ENCODE measurements around the gene KIF9. TPM values are rescaled to one million over a fixed set of nuclear protein-coding genes. Genes with fewer than 3 reads are reported as not detected.
A peak's percentile ranks its signal among the peaks of the same experiment; 100 is the strongest.
"Not testable (repeated sequence)": the region's sequence is repeated elsewhere in the genome, so short reads cannot be mapped to it uniquely, and the experiment has no call there.

The KIF9 gene
- total RNA-seq, 4 donors from 2014 or later, result 1.7 to 8.6 (median 6.6) TPM

DNA sequence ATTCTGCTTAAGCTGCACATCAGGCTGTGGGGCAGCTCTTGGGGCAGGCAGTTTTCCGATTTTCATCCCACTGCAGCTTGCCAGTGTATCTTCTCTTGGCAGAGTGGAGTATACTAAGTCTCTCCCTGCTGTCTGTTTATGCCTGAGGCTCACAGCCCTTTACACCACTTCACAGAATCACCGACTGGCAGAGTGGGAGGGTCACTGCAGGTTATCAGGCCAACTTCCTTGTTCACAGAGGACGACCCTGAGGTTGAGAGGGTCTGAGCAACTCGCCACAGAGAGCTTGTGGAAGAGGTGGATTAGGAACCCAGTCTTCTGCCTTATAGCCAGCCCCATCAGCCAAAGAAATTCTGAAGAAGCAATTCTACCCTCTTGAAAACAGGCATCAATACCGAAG, 30.9 kb downstream of the KIF9 start:
- Histone ChIP-seq H3K36me3 (no peaks in the 10 kb centered on the region), H3K4me3 (no peak overlapping the region), H3K27me3 (no peaks in the 10 kb centered on the region), H3K4me1 (no peaks in the 10 kb centered on the region), H3K27ac (no peak overlapping the region), H3K9me3 (no peaks in the 10 kb centered on the region)
- no peak for ATAC-seq
- 38 to 100% methylated on average over 2 of the region's 5 CpGs for WGBS, 2 donors (ENCODE audit: low coverage in 1 of 2)
- TF ChIP-seq POLR2A (IDR thresholded peaks at IDR 0.05) (no peak), EP300 (IDR thresholded peaks at IDR 0.05) (no peak), POLR2AphosphoS5 (IDR thresholded peaks at IDR 0.05) (no peak)
- TF ChIP-seq, protein P1, sequence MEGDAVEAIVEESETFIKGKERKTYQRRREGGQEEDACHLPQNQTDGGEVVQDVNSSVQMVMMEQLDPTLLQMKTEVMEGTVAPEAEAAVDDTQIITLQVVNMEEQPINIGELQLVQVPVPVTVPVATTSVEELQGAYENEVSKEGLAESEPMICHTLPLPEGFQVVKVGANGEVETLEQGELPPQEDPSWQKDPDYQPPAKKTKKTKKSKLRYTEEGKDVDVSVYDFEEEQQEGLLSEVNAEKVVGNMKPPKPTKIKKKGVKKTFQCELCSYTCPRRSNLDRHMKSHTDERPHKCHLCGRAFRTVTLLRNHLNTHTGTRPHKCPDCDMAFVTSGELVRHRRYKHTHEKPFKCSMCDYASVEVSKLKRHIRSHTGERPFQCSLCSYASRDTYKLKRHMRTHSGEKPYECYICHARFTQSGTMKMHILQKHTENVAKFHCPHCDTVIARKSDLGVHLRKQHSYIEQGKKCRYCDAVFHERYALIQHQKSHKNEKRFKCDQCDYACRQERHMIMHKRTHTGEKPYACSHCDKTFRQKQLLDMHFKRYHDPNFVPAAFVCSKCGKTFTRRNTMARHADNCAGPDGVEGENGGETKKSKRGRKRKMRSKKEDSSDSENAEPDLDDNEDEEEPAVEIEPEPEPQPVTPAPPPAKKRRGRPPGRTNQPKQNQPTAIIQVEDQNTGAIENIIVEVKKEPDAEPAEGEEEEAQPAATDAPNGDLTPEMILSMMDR (IDR thresholded peaks at IDR 0.05), result no peak

DNA sequence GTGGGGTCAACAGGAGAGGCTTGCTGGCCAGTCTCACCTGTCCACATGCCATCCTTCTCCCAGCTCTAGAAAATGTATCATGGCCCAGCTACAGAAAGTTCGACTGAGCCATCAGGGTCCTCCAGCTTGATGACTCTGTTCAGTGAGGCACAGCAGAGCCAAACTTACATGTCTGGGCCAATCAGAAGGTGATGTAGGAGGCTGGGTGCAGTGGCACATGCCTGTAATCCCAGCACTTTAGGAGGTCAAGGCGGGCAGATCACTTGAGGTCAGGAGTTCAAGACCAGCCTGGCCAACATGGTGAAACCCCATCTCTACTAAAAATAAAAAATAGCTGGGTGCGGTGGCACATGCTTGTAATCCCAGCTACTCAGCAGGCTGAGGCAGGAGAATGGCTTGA, 31.5 kb downstream of the KIF9 start:
- not testable (repeated sequence) for ATAC-seq, H3K9me3 ChIP-seq
- WGBS, 2 donors (ENCODE audit: low coverage in 1 of 2), result 68% methylated on average over 3 of the region's 3 CpGs; no CpG with 5 or more reads in 1 of the 2 donors

DNA sequence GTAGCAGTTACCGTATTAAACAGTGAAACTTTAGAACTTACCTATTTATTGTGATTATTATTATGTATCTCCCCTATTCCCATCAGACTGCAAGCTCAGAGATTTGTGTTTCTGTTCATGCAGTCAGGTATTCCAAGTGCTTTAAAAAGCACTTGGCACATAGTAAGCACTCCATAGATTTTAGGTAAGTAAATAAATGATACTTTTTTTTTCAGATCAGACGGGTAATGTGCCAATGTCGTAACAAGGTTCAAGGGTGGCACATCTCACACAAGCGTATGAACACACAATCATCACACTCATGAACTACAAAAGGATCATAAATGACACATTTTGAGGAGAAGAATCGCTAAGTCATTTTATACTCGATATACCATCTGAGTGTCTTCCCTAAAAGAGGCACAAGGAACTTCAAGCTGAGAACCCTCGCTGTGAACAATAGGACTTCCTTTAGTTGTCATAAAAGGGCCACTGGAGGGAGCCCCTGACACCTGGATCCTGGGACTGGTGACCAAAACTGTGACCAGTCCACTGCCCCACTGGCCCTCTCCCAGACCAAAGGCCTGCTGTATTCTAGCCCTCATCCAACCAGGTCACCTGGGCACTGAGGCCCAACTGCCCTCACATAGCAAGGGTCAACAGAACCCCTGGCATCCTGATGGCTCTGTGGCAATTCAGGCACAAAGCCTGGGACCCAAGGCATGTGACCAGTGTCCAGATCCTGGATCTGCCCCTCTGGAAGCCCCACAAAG, 32.1 kb downstream of the KIF9 start:
- Histone ChIP-seq H3K27me3 (no peaks in the 10 kb centered on the region), H3K9me3 (no peaks in the 10 kb centered on the region), H3K36me3 (no peaks in the 10 kb centered on the region), H3K27ac (no peak overlapping the region), H3K4me3 (no peak overlapping the region), H3K4me1 (no peaks in the 10 kb centered on the region)
- TF ChIP-seq, protein P1 (IDR thresholded peaks at IDR 0.05), result peak in 3 of 4 experiments; percentile 7 to 46 (median 21)
- no peak for TF ChIP-seq EP300 (IDR thresholded peaks at IDR 0.05)
- WGBS, 2 donors (ENCODE audit: low coverage in 1 of 2), result 86 to 87% methylated on average over 6 to 7 of the region's 7 CpGs
- ATAC-seq, result no peak

More for the DNA sequence above, 31.5 kb downstream of the KIF9 start:
- not testable (repeated sequence) for H3K4me1 ChIP-seq, H3K27ac ChIP-seq, H3K36me3 ChIP-seq, H3K27me3 ChIP-seq, H3K4me3 ChIP-seq

DNA sequence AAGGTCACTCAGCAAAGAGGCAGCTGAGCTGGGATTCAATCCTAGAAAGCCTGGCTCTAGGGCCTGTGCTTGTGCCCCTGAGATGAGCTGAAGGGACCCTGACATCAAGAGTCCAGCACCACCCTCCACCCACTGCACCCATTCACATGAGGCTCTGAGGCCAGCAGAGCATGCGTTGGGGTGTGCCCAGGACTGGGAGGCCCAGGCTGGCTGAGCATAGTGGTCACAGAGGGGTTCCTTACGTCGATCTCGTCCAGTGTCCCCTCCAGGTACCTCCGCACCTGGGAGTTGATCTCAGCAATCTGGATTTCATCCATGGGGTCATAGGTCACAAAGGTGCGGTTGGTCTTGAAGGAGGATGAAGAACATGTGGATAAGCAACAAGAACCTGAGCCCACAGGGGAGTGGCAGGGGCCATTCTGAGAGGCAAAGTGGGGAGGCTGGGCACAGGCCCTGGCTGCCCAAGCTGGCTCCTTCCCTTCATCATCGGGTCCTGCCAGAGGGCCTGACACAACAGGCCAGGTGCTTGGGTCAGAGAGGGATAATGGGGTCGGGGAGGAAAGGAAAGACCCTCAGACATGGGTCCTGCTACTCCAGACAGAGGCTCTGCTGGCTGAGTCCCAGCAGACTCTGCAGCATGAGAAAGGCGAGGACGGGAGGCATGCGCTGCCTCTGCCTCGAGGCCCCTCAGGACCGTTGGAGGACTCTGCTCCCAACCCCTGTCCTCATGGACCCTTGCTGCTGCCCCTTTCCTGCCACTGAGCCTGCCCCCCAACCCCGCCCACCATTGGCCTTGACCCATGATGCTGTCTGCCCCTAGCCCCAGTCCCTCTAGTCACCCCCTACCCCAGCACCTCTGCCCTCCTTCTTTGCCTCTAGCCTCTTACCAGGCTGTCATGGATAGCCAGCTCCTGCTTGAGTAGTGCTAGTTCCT, 35.2 kb downstream of the KIF9 start:
- H3K4me3 ChIP-seq, result no peak overlapping the region
- H3K27me3 ChIP-seq, result no peaks in the 10 kb centered on the region
- no peaks in the 10 kb centered on the region for H3K36me3 ChIP-seq
- TF ChIP-seq EP300 (IDR thresholded peaks at IDR 0.05) (no peak), POLR2AphosphoS5 (IDR thresholded peaks at IDR 0.05) (no peak), POLR2A (IDR thresholded peaks at IDR 0.05) (no peak)
- TF ChIP-seq, protein P1 (IDR thresholded peaks at IDR 0.05), result no peak
- WGBS, 2 donors (ENCODE audit: low coverage in 1 of 2), result 86 to 87% methylated on average over 5 to 7 of the region's 14 CpGs
- no peaks in the 10 kb centered on the region for H3K9me3 ChIP-seq
- H3K27ac ChIP-seq, result no peak overlapping the region
- no peak for ATAC-seq
- no peaks in the 10 kb centered on the region for H3K4me1 ChIP-seq

DNA sequence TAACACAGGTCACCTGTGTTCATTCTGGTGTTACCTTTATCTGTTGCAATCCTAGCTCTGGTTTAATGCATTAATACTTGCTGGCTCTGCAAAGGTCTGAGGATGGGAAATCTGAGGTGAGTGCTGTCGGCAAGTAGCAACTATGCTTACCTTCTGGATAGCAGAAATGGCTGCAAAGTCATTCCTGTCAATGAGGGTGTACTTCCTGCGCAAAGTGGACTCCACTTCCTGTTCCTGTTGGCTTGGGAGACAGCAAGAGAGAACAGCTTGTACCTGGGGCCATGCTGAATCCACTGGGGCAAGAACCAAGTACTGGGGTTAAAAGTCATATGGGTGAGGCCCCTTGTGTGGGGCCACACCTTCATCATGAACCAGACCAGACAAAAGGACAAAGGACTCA, 37.3 kb downstream of the KIF9 start:
- TF ChIP-seq EP300 (IDR thresholded peaks at IDR 0.05) (no peak), POLR2AphosphoS5 (IDR thresholded peaks at IDR 0.05) (no peak), POLR2A (IDR thresholded peaks at IDR 0.05) (no peak)
- TF ChIP-seq, protein P1 (IDR thresholded peaks at IDR 0.05), result no peak
- H3K4me3 ChIP-seq, result no peak overlapping the region
- no peaks in the 10 kb centered on the region for H3K36me3 ChIP-seq
- H3K9me3 ChIP-seq, result no peaks in the 10 kb centered on the region
- no peak overlapping the region for H3K27ac ChIP-seq
- ATAC-seq, result no peak
- 60 to 80% methylated on average over 1 of the region's 2 CpGs for WGBS, 2 donors (ENCODE audit: low coverage in 1 of 2)
- no peaks in the 10 kb centered on the region for H3K27me3 ChIP-seq
- no peaks in the 10 kb centered on the region for H3K4me1 ChIP-seq
